ENCODE data around the gene L3MBTL4.

DNA sequence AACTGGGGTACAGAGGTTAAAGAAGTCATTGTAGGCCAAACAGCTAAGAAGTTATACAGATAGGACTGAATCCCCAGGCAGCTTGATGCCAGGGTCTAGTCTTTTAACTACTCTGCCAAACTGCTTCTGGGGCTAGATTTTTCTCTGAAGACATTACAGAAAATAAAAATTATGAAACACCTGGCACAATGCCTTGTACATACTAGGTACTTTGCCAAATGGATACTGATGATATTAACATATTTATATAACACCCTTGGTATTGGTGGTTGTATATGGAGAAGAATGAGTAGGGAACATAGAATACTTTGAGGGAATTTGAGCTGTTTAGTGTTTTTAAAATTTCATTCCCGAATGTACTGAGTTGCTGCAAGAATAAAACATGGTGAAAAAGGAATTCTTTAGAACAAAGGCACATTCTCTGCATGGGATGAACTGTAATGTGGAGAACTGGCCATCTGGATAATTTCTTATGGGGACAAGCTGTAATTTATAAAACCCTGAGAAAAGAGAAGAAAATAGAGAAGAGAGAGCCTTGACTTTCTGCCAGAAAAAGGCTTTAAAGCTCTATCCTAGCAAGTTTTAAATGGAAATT lies 308.5 kb downstream of the L3MBTL4 start:
- TF ChIP-seq RAD21 (IDR thresholded peaks at IDR 0.05): no peak
- TF ChIP-seq, protein P1, sequence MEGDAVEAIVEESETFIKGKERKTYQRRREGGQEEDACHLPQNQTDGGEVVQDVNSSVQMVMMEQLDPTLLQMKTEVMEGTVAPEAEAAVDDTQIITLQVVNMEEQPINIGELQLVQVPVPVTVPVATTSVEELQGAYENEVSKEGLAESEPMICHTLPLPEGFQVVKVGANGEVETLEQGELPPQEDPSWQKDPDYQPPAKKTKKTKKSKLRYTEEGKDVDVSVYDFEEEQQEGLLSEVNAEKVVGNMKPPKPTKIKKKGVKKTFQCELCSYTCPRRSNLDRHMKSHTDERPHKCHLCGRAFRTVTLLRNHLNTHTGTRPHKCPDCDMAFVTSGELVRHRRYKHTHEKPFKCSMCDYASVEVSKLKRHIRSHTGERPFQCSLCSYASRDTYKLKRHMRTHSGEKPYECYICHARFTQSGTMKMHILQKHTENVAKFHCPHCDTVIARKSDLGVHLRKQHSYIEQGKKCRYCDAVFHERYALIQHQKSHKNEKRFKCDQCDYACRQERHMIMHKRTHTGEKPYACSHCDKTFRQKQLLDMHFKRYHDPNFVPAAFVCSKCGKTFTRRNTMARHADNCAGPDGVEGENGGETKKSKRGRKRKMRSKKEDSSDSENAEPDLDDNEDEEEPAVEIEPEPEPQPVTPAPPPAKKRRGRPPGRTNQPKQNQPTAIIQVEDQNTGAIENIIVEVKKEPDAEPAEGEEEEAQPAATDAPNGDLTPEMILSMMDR (IDR thresholded peaks at IDR 0.05; ENCODE audit: low read depth, low read length, missing input control): no peak
- TF ChIP-seq YY1 (IDR thresholded peaks at IDR 0.05): no peak
- TF ChIP-seq JUND (IDR thresholded peaks at IDR 0.05): no peak

All from liver (tissue), 3 donors.